HL-60 (cell line): Measurements from ENCODE around the gene PRDM16.

Experiments used
- CTCF ChIP-seq: IDR thresholded peaks from one replicate; pipeline ENCODE4 v1.5.1; 2011; ENCODE audit warnings: low read length, control low read depth, inconsistent platforms; ENCODE audit not compliant: insufficient read depth
- GABPA ChIP-seq: IDR thresholded peaks from 2 replicates; pipeline ENCODE4 v1.6.1; 2012; ENCODE audit warnings: low read depth
- POLR2AphosphoS5 ChIP-seq: IDR thresholded peaks from 2 replicates; pipeline ENCODE4 v1.6.1; 2012; ENCODE audit warnings: low read depth
- TF ChIP-seq, protein P1 (sequence below): IDR thresholded peaks from 2 replicates; pipeline ENCODE4 v1.6.1; 2012; ENCODE audit warnings: low read depth; ENCODE audit not compliant: insufficient replicate concordance

DNA sequence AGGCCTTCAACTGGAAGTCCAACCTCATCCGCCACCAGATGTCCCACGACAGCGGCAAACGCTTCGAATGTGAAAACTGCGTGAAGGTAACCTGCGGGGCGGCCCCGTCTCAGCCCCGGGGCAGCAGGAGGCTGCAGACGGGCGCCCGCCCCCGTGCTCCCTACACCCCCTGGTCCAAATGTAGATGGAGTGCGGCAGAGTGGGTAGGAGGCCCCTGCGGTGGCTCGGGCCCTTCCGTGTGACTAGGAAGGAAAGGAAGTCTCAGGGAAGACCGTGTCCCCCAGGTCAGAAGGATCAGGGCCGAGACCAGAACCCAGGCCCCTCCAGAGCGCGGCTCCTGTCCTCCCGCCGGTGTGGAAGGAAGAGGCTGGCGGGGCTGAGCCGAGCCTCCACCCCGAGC is 335.8 kb downstream of the PRDM16 start:
- TF ChIP-seq CTCF (no peak), POLR2AphosphoS5 (no peak), GABPA (no peak)
- TF ChIP-seq, protein P1, sequence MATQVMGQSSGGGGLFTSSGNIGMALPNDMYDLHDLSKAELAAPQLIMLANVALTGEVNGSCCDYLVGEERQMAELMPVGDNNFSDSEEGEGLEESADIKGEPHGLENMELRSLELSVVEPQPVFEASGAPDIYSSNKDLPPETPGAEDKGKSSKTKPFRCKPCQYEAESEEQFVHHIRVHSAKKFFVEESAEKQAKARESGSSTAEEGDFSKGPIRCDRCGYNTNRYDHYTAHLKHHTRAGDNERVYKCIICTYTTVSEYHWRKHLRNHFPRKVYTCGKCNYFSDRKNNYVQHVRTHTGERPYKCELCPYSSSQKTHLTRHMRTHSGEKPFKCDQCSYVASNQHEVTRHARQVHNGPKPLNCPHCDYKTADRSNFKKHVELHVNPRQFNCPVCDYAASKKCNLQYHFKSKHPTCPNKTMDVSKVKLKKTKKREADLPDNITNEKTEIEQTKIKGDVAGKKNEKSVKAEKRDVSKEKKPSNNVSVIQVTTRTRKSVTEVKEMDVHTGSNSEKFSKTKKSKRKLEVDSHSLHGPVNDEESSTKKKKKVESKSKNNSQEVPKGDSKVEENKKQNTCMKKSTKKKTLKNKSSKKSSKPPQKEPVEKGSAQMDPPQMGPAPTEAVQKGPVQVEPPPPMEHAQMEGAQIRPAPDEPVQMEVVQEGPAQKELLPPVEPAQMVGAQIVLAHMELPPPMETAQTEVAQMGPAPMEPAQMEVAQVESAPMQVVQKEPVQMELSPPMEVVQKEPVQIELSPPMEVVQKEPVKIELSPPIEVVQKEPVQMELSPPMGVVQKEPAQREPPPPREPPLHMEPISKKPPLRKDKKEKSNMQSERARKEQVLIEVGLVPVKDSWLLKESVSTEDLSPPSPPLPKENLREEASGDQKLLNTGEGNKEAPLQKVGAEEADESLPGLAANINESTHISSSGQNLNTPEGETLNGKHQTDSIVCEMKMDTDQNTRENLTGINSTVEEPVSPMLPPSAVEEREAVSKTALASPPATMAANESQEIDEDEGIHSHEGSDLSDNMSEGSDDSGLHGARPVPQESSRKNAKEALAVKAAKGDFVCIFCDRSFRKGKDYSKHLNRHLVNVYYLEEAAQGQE: no peak
